IPS DF 4.7 (cell line): ENCODE data around the gene ABHD2.
"Not testable (repeated sequence)": the region's sequence is repeated elsewhere in the genome, so short reads cannot be mapped to it uniquely, and the experiment has no call there.

ENCODE experiments used
- DNase-seq: peaks from one replicate; pipeline ENCODE4 v3.0.0-alpha.2; 2013; ENCODE audit warnings: low spot score; ENCODE audit errors: extremely low read depth

Gene ABHD2, protein sequence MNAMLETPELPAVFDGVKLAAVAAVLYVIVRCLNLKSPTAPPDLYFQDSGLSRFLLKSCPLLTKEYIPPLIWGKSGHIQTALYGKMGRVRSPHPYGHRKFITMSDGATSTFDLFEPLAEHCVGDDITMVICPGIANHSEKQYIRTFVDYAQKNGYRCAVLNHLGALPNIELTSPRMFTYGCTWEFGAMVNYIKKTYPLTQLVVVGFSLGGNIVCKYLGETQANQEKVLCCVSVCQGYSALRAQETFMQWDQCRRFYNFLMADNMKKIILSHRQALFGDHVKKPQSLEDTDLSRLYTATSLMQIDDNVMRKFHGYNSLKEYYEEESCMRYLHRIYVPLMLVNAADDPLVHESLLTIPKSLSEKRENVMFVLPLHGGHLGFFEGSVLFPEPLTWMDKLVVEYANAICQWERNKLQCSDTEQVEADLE

GRCh38 chr15:89087830-89088604 lies at the start of gene ABHD2:
ABHD2 (plus strand) TSS chr15:89088456; CDS start chr15:89116328, 27,872 bp downstream.
- DNase-seq = peak; percentile 99

GRCh38 chr15:89039142-89039541 lies 49.1 kb upstream of the ABHD2 start:
- no peak for DNase-seq

- no peak for DNase-seq
Observed at GRCh38 chr15:89041507-89041906, 46.7 kb upstream of the ABHD2 start.

DNA sequence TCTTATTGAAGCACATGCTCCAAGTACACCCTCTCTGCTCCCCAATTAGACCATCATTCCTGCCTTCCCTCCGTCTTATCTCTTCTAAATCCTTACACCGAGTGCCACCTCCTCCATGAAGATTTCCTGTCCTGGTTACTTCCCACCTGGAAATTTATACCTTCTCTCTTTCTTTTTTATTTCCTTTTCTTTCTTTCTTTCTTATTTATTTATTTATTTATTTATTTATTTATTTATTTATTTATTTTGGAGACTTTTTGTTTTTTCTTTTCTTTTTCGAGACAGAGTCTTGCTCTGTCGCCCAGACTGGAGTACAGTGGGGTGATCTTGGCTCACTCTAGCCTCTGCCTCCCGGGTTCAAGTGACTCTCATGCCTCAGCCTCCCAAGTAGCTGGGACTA lies 45.9 kb upstream of the ABHD2 start:
- DNase-seq = no peak

DNA sequence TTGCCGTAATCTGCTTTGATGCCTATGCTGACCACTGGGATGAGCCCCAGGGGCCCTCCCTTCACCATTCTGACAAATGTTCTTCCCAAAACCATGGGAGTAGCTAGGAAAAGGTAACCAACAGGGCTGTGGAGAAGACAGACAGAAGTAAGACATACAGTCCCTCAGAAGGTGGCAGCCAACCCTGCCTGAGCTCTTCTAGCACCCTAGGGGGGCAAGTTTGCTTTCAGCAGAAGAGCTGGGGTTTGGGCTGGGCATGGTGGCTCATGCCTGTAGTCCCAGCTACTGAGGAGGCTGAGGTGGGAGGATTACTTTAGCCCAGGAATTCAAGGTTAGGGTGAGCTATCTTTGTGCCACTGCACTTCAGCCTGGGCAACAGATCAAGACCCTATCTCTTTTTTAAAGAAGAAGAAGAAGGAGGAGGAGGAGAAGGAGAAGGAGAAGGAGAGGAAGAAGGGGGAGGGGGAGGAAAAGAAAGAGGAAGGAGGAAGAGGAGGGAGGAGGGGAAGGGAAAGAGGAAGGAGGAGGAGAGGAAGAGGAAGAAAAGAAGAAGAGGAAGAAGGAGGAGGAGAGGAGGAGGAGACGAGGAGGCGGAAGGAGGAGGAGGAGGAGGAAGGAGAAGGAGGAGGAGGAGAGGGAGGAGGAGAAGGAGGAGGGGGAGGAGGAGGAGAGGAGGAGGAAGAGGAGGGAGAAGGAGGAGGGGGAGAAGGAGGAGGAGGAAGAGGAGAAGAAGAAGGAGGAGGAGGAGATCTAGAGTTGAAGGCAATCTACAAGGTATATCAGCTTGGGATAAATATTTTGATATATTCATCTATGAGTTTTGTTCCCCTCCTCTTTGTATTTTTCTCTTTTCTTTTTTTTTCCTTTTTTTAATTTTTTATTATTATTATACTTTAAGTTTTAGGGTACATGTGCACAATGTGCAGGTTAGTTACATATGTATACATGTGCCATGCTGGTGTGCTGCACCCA lies 44.9 kb upstream of the ABHD2 start:
- DNase-seq = no peak

GRCh38 chr15:89049016-89049666 lies 39.1 kb upstream of the ABHD2 start:
- not testable (repeated sequence) for DNase-seq

DNA sequence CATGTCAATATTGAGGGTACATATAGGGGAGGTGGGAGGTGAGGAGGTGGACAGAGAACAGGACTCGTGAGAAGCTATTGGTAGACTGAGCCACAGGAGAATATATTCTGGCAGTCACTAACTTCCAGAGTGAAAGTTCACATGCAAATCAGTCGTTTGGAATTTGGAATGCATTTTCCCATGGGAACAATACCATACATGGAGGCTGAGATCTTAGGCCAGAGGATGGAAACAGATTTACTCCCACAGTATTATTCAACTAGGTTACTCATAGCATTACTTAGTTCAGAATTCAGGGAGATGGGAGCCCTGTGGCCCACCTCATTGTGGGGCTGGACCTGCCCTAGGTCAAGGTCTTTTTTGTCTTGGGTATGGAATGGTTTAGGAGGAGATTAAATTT lies 36.4 kb upstream of the ABHD2 start:
- no peak for DNase-seq

- DNase-seq = no peak
Observed at GRCh38 chr15:89052474-89052873, 35.8 kb upstream of the ABHD2 start.

DNA sequence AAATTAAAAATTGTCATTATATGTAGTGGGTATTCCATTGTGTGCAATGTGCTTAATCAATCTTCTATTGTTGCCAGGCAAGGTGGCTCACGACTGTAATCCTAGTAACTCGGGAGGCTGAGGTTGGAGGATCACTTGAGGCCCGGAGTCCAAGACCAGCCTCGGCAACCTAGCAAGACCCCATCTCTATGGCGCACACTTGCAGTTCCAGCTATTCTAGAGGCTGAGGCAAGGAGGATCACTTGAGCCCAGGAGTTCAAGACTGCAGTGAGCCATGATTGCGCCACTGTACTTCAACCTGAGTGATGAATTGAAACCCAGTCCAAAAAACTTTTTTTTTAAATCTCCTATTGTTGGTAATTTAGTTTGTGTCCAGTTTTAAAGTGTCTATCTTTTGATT lies 33.4 kb upstream of the ABHD2 start:
- no peak for DNase-seq

GRCh38 chr15:89057506-89058133 lies 30.6 kb upstream of the ABHD2 start:
- DNase-seq = peak; percentile 38

DNA sequence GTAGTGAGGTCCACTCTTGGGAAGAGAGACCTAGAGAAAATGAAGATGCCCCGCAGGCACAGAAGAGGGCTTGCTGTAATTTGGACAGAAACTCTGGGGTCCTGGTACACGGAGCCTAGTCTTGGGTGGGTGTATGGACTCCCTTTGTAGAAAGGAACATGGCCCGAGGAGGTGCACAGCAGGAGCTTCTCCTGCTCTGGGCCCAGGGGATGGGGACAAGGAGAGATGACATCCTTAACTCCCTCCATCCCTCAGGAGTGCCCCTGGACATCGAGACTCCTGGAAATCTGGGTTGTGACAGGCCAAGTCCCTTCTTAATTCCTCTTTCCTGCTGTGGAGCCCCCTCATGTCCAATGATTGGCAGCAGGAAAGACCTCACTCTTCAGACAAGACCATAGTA lies 29.9 kb upstream of the ABHD2 start:
- no peak for DNase-seq

DNA sequence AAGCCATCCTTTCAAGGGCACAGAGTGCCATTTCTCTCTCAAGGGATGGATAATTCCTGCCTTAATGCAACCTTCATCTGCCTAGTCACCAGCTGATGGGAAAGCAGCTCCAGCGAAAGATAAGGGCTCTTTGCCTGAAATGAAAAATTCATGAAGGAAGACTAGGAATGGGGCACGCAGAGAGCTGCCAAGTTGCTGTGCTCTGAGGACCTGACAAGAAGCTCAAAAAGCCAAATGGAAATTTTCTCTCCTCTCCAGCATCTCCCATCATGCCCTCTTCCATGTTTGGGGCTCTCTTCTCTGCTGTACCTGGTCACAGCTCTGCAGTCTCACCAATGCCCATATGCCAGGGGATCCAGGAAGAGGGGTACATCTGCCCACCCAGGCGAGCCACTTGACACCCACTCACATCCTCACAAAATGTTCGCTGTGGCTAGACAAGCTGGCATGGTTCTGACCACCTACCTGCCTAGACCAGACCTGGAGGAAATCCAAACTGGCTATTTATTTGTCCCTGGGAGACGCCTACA lies 29.3 kb upstream of the ABHD2 start:
- DNase-seq = no peak

DNA sequence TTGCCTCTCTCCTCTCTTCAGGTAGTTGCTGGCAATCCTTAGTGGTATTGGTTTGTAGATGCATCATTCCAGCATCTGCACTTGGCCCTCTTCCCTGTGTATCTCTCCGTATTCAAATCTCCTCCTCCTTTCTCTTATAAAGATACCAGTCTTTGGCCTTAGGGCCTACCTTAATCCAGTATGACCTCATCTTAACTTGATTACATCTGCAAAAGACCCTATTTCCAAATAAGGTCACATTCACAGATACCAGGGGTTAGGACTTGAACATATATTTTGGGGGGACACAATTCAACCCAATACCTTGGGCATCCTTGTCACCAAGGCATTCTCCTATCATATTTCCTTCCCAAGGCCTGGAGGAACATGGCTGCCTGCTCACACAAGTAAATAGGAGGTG lies 22.0 kb upstream of the ABHD2 start:
- no peak for DNase-seq

DNA sequence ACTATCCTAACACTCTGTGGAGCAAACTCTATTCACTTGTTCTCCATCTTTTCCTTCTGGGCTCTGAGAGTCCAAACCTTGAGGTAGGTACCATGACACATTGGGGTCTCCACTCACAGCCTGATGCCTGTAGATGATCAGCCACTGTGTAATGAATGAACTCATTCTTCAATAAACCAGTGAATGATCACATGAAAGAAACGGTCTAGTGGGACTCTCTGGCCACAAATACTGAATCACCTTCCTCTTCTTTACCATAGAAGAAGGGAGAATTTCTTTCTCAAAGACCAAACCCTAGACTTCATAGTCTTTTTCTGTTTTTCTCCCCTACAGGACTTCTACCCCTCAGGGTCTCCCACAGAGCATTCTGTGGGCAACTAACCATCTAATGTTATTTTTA lies 20.5 kb upstream of the ABHD2 start:
- DNase-seq = no peak

DNA sequence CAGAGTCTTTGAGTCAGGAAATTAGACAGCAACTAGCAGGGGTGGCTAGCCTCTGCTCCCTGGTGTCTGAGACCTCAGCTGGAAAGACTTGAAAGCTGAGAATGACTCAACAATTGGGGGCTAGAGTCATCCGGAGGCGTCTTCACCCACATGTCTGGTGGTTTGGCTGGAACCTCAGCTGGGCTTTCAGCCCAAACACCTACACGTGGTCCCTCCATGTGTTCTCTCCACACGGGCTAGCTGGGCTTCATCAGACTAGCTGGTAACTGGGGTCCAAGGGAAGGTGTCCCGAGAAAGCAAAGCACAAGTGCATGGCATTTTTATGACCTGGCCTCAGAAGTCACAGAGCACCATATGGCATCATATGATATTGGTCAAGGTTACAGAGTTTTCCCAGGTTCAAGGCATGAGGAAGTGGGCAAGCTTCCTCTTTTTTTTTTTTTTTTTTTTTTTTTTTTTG lies 19.9 kb upstream of the ABHD2 start:
- no peak for DNase-seq

DNA sequence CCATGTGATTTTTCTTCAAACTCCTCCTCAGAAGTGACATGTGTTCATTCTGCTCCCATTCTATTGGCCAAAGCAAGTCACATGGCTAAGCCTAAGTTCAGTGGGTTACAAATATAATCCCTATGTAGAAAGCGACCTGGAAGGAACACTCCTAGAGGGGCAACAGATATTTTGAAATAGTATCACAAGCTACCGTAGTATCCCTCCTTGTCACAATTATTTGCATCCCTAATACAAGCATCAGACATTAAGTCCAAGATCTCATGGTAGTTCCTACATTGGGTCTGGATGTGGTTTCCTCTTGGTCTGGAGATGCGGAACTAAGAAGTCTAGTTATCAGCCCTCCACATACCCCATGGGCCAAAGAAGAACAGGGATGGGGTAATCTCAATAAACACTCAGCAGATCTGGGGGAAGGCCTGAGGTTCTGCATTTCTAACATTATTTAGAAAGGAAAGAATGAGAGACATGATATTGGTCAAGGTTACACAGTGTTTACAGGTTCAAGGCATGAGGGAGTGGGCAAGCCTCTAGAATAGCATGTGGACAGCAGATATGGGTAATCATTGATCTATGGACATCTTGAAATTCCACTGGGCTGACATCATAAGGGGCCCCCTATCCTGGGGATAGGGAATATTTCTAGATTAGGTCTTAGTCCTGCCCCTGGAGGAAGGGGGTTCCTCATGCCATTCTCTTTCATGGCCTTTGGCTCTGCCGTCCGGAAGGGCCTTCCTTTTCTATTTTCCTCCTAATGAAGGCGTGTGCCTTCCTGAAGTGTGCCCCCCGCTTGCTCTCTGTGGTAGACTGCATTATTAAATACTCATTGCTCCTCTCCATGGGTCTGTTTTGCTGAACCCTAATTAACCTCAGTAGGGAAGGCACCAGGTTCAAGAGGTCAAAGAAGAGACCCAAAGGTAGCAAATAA lies 17.8 kb upstream of the ABHD2 start:
- no peak for DNase-seq

- no peak for DNase-seq
Observed at GRCh38 chr15:89071471-89071870, 16.8 kb upstream of the ABHD2 start.

DNA sequence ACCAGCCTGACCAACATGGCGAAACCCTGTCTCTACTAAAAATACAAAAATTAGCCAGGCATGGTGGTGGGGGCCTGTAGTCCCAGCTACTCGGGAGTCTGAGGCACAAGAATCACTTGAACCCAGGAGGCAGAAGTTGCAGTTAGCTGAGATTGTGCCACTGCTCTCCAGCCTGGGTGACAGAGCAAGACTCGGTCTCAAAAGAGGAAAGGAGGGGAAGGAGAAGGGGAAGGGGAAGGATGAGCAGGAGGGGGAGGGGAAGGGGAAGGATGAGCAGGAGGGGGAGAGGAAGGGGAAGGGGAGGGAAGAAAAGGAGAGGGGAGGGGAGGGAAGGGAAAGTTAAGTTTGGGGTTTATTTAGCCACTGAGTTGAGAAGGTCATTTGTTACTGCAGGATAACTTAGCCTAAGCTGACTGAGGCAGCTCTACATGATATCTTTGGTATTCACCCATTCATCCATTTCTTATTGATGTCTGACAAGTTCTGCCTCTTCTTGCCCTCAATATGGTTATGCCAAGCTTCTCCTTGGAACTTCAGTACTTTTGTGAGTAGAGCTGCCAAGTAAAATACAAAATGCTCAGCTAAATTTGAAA lies 15.9 kb upstream of the ABHD2 start:
- no peak for DNase-seq
